Activated CD4-positive, alpha-beta T cell treated with anti-CD3 and anti-CD28 coated beads, Interleukin-2, Interleukin-6, amounts not matched to agents 100 ng/mL and 50 ng/mL, durations not matched to agents 16 hours and 8 hours (primary cell): Measurements from ENCODE around the gene TP73.

ENCODE experiments used
- DNase-seq: peaks from one replicate; pipeline ENCODE4 v3.0.0-alpha.2; 2020

The TP73 gene

GRCh38 chr1:3691421-3692204, 39.3 kb downstream of the TP73 start:
- no peak for DNase-seq

GRCh38 chr1:3692598-3692997, 40.3 kb downstream of the TP73 start:
- no peak for DNase-seq

GRCh38 chr1:3693321-3693720, 41.0 kb downstream of the TP73 start:
- no peak for DNase-seq

- peak; percentile 32 for DNase-seq
Observed at GRCh38 chr1:3695326-3696217, 43.3 kb downstream of the TP73 start.

- no peak for DNase-seq
Observed at GRCh38 chr1:3696689-3697088, 44.4 kb downstream of the TP73 start.

GRCh38 chr1:3697104-3697503, 44.8 kb downstream of the TP73 start:
- no peak for DNase-seq

- DNase-seq = no peak
Observed at GRCh38 chr1:3697810-3698209, 45.5 kb downstream of the TP73 start.

- no peak for DNase-seq
Observed at GRCh38 chr1:3698660-3699408, 46.5 kb downstream of the TP73 start.

- DNase-seq = no peak
Observed at GRCh38 chr1:3699596-3699995, 47.3 kb downstream of the TP73 start.

- no peak for DNase-seq
Observed at GRCh38 chr1:3700631-3701030, 48.3 kb downstream of the TP73 start.

- DNase-seq = no peak
Observed at GRCh38 chr1:3702528-3702927, 50.2 kb downstream of the TP73 start.

- no peak for DNase-seq
Observed at GRCh38 chr1:3702990-3703728, 50.8 kb downstream of the TP73 start.

- no peak for DNase-seq
Observed at GRCh38 chr1:3703786-3704371, 51.6 kb downstream of the TP73 start.

- DNase-seq = no peak
Observed at GRCh38 chr1:3705341-3705950, 53.1 kb downstream of the TP73 start.

GRCh38 chr1:3706651-3707297, 54.5 kb downstream of the TP73 start:
- no peak for DNase-seq

- no peak for DNase-seq
Observed at GRCh38 chr1:3707298-3707938, 55.1 kb downstream of the TP73 start.

GRCh38 chr1:3707939-3708328, 55.6 kb downstream of the TP73 start:
- no peak for DNase-seq

GRCh38 chr1:3708791-3709190, 56.5 kb downstream of the TP73 start:
- no peak for DNase-seq

GRCh38 chr1:3710251-3710650, 57.9 kb downstream of the TP73 start:
- DNase-seq = no peak

GRCh38 chr1:3711381-3711779, 59.1 kb downstream of the TP73 start:
- DNase-seq = no peak
